GM18873 (cell line): Measurements from ENCODE around the gene HHIPL1.

Experiments used
- ATAC-seq: cut with Tn5 transposase; IDR thresholded peaks from one replicate; pipeline ENCODE4 v1.9.1; 2021; ENCODE audit warnings: mild to moderate bottlenecking, moderate library complexity, moderate number of reproducible peaks; ENCODE audit not compliant: unreplicated experiment, low FRiP score

HHIPL1 gene

DNA sequence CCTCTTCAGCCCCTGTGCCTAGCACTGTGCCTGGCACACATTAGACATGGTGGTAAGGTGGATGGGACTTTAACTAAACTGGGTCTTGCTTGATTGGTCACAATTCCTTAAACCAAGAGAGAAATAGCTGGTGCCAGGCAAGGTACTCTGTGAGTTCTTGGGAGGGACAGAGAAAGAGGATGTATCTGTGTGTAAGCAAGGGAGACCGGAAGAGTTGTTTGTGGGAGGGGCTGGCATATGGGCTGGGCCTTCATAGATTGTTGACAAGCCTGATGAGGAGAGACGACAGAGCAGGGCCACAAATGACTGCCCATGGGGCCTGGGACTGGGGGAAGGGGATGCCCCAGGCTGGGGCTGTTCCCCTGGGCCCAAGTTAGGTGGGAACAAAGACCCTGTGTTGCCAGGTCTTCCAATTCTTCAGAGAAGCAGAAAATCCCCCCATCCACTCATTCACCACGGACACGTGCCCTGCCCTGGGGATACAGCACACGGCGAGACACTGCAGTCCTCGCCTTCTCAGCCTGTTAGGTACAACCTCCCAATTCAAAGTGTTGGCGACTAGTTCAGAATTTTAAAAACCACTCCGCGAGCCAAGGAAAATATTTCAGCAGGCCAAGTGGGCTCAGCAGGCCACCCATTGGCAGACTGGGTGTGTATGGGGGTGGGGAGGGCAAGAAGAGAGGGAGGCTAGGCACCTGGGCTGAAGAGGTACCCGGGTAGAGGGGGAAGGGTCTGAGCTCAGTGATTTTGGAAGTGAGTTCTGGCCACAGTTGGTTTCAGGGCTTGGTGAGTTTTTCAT lies 27.8 kb downstream of the HHIPL1 start:
- ATAC-seq = no peak

DNA sequence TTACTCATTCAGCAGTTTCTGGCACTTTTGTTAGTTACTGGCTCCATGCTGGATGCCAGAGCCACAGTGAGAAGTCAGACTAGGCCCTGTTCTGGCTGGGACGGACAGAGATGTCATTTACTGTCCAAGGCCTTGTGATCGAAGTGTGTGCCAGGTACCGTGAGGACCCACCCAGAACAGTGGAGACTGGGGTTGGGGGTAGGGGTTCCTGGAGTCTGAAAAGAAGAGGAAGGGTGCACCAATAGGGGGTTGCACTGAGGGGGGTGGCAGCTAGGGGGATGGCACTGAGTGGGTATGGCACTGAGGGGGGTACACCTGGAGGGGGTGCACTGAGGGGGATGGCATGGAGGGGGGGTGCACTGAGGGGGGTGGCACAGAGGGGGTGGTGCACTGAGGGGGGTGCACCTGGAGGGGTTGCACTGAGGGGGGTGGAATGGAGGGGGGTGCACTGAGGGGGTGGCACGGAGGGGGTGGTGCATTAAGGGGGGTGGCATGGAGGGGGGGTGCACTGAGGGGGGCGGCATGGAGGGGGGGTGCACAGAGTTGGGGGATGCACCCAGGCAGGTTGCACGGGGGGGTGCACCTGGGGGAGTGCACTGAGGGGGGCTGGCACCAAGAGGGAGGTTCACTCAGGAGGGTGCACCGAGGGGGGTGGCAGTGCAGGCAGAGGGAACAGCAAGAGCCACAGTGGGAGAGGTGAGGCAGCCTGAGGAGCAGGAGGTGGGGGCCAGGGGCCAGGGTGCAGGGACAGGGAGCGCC lies 28.6 kb downstream of the HHIPL1 start:
- no peak for ATAC-seq

DNA sequence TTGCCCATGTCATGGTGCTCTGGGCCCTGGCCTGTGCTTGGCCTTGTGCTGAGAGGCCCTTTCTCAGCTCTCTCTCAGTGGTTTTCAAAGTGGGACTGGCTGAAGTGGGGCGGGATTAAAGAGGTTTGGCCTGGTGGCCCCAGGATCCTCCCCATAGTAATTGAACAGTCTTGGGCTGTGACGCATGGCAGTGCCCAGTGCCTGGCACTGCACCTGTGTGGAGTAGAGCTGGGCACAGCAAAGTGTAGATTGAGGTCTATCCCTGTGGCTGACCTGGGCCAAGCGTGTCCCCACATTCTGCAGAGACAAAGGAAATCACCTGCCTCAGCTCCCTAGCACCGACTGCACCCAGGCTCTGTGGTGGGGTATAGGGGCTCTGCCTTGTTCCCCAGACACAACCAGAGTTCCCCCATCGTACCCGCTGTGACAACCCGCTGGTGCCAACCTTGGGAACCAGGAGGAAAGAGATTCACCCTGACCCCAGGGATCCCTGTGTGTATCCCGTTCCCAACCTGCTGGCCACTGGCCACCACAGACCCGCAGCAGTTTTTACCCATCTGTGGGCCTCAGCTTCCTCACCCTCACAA lies 29.2 kb downstream of the HHIPL1 start:
- no peak for ATAC-seq

DNA sequence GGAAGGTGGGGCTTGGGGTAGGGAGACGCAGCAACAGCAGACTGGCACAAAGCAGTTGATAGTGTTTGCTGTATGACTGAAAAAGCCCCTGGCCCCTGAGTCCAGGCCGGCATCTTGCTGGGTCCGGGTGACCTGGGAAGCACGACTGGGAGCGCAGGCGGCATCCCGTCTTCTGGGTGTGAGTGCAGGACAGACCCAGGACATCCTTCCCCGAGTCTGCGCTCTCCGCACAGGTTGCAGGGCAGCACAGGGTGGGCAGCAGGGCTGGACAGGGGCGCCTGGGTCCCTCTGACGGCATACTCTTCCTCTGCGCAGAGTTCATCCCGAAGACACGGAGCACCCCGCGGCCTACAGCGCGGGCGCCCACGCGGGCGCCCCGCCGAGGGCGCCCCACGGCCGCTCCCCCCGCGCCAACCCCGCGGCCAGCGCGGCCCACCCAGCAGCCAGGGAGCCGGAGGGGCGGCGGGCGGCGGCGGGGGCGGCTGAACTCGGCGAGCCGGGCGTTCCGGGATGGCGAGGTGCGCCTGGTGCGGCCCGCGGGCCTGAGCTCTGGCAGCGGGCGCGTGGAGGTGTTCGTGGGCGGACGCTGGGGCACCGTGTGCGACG lies 29.9 kb downstream of the HHIPL1 start:
- ATAC-seq = no peak

DNA sequence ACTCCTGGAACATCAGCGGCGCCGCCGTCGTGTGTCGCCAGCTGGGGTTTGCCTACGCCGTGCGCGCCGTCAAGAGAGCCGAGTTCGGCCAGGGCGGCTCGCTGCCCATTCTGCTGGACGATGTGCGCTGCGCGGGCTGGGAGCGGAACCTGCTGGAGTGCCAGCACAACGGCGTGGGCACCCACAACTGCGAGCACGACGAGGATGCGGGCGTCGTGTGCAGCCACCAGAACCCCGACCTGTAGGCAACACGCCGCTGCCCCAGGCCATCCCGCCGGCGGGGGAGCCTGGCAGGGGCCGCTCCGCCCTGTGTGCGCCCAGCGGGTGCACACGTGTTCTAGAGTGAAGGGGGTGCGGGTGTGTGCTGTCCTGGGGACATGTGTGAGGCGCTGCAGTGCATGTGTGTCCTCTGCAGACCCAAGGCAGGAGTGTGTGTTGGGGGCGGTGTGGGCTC lies 30.5 kb downstream of the HHIPL1 start:
- ATAC-seq = no peak

DNA sequence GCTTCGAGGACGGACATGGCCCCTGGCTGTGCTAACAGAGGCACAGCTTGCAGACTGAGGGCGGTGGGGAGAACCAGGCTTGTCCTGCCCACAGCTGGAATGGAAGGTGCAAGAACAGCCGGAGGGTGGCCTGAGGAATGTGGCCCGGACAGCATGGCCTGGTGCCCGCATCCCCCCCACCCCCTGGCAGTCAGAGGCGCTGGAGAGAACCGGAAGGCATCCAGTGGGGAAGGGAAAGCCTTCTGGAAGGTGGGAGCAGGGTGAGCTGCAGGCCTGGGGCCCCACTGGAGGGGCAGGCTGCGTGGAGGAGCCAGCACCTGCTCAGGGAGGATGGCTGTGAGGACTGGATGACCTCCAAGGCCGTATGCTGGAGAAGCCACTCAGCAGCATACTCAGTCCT lies 31.0 kb downstream of the HHIPL1 start:
- no peak for ATAC-seq

DNA sequence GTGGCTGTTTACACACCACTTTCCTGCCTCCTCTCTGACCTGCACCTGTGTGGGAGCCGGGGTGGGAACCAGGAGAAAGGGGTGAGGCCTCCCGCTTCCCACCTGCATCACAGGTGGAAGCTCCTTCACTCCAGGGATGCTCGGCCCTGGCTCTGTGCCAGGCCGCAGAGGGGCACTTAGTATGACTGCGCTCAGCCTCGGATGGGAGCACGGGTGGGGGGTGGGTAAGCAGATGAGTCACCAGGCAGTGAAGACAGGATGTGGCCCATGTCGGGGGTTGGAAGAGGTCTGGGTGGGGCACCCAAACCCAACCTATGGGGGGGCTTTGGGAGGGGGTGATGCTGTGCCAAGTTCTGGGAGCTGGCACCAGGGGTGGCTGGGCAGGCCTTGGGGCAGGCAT lies 31.7 kb downstream of the HHIPL1 start:
- ATAC-seq = no peak

DNA sequence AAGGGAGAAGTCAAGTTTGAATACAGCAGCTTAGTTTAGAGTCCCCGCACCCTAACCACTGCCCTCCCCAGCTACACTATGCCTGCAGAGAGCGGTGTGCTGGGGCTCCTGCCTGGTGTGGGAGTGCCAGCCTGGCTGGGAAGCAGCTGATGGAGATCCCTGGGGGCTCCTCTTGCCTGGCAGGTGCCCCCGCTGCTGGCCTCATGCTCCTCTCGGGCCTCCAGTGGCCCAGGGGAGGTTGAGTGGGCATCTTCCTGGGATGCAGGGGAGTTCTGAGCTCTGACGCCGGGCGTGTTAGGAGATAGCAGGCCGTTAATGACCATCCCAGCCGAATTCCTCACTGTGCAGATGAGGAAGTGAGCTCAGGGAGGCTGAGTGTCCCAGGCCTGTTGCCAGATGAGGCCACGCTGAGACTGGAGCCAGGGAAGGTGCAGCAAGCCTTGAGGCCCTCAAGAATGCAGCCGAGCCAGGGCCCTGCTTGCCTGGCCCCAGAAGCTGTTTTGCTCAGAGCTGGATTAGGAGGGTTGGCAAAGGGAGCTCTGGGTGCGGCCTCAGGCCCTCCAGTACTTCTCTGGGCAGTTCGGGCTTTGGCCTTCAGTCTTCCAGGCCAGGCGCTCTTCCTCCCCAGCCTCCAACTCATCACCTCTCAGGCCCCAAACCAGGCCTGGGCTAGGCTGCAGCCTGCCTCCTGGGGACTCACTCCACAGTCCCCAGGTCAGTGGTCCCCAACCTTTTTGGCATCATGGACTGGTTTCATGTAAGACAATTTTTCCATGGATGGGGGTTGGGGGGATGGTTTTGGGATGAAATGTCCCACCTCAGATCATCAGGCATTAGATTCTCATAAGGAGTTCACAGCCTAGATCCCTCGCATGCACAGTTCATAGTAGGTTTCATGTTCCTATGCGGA lies 32.6 kb downstream of the HHIPL1 start:
- no peak for ATAC-seq

DNA sequence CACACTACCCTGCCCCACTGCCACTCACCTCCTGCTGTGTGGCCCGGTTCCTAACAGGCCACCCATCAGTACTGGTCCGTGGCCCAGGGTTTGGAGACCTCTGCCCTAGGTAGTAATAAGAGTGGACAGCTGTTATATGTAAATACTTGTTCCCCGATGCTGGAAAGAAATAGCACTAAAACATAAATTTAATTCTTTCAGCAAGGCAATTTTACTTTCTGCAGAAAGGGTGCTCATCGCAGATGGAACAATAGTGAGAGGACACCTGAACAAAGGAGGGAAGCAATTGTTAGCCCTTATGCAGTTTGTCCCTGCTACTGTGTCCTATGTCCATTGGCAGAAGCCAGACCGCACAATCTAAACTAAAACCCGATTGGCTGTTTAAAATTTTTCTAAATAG lies 33.3 kb downstream of the HHIPL1 start:
- no peak for ATAC-seq

DNA sequence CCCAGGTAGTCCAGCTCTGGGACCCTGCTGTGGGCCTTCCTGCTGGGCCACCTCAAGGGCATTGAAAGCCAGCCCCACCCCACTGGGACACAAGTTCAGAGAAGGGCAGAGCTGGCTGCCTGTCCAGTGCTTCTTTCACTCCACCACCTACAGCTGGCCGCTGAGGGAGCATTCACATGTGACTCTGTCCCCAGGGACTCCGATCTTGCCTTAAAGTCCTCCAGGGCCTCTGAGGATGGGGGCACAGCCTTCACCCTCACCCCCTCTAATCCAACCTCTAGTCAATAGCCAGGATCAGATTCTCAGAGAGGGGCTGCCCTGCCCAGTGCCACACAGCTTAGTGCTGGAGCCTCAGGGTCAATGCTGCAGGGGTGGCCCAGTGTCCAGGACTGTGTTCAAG lies 34.2 kb downstream of the HHIPL1 start:
- no peak for ATAC-seq

DNA sequence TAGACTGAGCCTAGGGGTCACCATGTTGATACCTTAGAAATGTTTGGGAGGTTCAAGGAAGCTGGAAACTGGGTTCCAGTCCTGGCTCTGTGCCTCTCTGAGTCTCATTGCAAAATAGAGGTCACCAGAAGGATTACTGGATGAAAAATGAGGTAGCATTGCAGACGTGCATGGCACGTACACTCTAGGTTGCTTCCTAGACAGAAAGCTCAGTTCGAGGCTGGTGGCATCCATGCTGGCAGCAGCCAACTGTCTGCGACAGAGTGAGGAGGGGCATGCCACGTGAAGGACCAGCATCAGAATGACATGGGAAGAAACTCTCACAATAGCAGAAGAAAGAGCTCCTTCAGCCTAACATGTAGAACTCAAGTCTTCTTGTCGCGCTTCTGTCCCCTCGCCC lies 34.6 kb downstream of the HHIPL1 start:
- no peak for ATAC-seq

DNA sequence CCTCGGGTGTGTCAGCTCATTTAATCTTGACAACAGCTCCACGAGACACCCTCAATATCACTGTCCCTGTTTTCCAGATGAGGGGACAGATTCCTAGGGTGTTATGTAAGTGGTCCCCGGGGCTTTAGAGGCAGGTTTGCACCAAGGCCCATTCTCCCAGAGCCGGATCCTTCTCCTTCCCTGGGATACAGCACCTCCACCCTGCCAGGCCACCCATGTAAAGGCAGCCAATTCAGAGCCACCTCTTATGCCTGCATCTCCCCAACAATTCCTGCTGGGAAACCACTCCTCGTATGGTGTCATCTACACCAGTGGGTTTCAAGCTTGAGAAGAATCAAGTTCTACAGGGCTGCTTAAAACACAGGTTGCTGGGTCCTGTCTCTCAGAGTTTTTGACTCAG lies 35.1 kb downstream of the HHIPL1 start:
- ATAC-seq = no peak

DNA sequence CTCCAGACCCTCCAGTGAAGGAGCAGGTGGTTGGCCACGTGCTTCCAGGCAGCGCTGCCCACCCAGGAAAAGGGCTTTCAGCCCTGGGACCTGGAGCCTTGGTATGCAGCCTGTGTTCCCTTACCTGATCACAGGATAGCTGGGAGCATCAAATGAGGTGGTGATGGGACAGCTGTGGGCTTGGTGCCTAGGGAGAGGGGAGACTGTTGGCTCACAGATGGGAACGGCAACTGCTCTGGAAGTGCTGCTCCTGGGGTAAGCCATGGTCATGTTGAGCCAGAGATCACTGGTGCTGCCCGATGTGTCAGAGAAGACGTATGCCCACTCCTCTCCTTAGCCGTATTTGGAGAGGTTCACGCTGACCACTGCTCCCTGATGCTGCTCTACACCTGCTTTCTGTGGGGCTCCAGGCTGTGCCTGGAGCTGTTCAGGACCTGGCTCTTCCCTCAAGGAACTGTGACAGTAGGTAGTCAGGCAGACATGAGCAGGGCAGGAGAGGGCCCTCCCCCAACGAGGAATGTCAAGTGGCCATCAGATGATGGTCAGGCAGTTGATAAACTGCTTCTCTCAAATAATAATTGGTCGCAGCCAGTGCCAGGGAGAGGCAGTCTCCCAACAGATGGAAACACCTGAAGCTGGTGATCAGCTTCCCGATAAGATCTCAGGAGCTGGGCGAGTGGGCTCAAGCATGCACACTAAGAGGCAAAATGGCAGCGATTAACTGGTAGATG lies 36.3 kb downstream of the HHIPL1 start:
- no peak for ATAC-seq

DNA sequence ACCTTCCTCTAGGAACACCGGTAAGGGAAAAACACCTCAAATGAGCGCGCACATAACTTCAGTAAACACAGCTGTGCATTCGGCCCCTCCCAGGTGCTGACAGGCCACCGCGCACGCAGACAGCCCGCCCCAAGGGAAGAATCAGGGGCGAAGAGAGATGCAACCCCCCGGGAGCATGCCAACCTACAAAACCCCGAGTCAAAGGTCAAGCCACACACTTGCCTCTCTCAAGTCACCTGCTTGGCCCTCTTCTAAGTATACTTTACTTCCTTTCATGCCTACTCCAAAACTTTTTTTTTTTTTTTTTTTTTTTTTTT lies 36.9 kb downstream of the HHIPL1 start:
- no peak for ATAC-seq

DNA sequence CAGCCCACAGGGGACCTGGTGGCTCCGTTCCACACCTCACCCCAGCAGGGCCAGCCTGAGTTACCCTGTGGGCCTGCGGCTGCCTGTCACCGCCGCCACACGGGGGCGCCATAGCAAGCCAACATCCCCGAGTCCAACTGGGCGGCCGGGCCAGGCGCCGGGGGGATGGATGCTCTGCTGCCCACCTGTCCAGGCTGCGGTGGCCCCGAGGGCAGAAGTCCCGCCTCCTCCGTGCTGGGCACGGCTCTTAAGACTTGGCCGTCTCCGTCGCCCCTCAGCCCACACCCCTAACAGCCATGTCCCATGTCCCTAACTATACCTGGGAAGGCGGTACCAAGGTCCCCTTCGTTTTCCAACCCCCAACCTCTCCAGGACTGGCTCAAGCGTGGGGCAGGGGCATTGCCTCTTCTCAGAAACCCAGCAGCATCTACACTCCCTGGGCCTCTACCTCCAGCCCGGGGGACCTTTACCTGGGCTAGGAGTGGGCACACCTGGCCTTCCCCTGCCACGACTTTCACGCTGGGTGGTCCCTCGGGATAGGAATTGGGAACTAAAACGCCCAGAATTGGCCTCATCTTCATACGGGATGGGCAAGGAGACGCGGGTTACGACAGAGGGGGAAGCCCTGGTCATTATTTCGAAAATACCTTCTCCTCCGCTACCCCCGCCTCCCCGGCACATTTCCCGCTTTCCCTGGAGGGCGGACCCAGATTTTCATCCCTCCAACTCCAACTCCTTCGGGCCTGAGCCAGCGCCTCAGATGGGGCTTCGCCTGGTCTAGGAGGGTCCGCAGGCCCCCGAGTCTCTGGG lies 38.1 kb downstream of the HHIPL1 start:
- no peak for ATAC-seq

DNA sequence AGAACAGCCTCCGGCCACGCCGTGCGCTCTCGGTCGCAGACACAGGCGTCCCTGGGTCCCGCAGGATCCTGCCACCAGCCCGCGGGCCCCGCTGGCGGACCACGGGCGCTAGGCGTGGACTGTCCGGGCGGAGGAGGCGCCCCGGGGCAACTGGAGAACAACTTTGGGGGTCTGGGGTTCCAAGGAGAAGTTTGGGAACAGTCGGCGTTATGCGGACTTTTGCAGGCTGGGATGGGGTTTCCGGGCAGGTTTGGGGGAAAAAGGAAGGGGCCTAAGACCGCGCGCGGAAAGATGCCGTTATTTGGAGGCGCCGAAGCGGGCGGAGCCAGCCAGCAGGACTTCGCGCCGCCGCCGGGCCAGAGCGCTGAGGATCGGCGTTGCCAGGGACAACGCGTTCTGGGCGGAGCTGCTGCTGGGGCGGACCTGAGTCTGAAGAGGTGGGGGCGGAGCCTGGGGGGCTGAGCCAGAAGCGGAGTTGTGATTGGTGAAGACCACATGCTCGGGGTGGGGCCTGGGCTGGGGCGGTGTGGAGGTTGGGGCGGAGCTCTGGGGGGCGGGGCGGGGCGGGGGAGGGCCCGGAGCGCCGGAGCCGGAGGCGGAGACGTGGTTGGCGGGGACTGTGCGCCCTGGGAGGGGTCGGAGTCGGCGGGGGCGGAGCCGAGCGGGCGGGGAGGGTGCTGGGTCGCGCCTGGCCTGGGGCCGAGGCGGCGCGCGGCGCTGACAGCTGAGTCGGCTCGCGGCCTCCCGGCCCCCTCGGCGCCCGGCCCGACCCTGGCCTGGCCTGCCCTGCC lies 38.9 kb downstream of the HHIPL1 start, which contains the start of gene CYP46A1:
Gene CYP46A1 (plus strand): TSS at position 680 of the 791 bp plus-strand sequence. CDS start 120 bp downstream, outside the sequence.
- peak; percentile 94 for ATAC-seq

DNA sequence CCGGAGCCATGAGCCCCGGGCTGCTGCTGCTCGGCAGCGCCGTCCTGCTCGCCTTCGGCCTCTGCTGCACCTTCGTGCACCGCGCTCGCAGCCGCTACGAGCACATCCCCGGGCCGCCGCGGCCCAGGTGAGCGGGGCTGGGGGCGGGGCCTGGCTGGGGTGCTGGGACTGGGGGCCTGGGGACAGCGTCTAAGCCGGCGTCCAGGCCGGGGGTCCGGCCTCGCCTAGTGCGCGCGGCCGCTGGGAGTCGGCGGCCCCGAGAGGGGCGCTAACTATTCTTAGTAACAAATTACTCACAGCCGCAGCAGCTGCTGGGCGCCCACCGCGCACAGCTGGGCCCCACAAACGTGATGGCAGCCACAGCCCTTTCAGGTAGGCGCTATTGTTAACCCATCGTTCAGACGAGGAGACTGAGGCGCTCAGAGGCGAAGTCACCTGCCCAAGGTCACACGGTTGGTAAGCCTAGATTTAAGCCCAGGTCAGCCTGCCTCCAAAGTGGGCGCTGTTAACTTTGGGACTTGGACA lies 39.5 kb downstream of the HHIPL1 start:
- ATAC-seq = peak; percentile 19

DNA sequence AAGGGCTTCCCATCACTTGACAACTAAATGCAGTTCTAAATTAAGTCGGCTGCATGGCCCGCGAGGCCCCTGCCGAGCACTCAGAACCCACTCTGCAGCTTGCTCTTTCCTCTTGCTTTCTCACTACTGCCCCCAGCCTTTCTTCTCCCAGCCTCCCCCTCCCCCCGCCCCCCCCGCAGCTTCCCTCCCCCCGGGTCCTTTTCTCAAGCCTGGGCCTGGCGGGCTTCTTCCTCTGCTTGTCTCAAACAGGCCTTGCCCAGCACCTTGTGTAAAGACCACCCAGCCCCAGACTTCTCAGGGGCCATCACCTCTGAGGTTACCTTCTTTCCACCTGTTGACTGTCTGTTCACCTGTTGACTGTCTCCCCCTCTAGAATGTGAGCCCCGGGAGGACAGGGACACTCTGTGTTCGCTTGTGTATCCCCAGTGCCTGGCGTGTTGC lies 40.2 kb downstream of the HHIPL1 start:
- no peak for ATAC-seq
